Gastroesophageal sphincter (tissue), 3 donors: ENCODE measurements around the gene RPS27A.

Experiments
- EP300 ChIP-seq: sonication (generic); formaldehyde crosslinking; IDR thresholded peaks from one replicate; pipeline ENCODE4 v1.6.1; 2017; ENCODE audit warnings: antibody characterized with exemption, mild to moderate bottlenecking
- POLR2A ChIP-seq, 2 donors: fragments of 450-650 bp; IDR thresholded peaks; one replicate each; pipeline ENCODE4 v1.6.1; 2017; ENCODE audit warnings: antibody characterized with exemption in 2 of 2, mild to moderate bottlenecking in 2 of 2, moderate library complexity in 1 of 2
- TF ChIP-seq, protein P1 (sequence below), 4 experiments: fragments of 200-600 bp in 2 of 4; fragments of 450-650 bp in 2 of 4; sonication (generic) in 1 of 4; IDR thresholded peaks; one replicate each; pipeline ENCODE4 v1.5.1; 2017 to 2019; ENCODE audit warnings: antibody characterized with exemption in 4 of 4, mild to moderate bottlenecking in 2 of 4, moderate library complexity in 2 of 4

DNA sequence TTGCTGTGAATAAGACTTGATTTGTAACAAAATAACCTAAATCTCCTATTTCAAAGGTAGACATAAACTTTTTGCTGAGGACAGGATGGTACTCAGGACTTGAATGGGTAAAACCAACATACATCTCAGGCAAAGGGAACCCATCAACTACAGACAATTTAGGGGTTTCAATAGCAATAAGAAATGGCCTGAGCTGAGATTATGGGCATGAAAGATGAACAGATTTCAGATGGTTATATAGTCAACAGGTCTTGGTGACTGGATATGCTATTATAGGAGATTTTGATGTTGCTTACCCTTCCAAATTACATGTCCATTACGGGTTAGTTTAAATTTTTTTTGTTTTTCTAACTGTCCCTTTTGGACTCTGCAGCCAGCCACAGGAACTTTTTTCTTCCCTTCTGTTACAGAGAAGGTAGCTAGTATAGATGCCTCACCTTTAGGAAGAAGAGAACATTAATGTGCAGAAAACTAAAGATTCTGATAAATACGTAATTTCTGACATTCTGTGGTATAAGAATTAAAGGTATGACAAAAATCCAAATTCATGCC is 4.6 kb downstream of the RPS27A start:
- TF ChIP-seq POLR2A (IDR thresholded peaks at IDR 0.05): no peak
- TF ChIP-seq, protein P1, sequence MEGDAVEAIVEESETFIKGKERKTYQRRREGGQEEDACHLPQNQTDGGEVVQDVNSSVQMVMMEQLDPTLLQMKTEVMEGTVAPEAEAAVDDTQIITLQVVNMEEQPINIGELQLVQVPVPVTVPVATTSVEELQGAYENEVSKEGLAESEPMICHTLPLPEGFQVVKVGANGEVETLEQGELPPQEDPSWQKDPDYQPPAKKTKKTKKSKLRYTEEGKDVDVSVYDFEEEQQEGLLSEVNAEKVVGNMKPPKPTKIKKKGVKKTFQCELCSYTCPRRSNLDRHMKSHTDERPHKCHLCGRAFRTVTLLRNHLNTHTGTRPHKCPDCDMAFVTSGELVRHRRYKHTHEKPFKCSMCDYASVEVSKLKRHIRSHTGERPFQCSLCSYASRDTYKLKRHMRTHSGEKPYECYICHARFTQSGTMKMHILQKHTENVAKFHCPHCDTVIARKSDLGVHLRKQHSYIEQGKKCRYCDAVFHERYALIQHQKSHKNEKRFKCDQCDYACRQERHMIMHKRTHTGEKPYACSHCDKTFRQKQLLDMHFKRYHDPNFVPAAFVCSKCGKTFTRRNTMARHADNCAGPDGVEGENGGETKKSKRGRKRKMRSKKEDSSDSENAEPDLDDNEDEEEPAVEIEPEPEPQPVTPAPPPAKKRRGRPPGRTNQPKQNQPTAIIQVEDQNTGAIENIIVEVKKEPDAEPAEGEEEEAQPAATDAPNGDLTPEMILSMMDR (IDR thresholded peaks at IDR 0.05): no peak
- TF ChIP-seq EP300: no peak
